H9 (cell line): ENCODE data around the gene CACNA2D3. TPM values are rescaled to one million over a fixed set of nuclear protein-coding genes. Genes with fewer than 3 reads are reported as not detected.

Experiments used
- DNase-seq: peaks from one replicate; pipeline ENCODE4 v3.0.0-alpha.2; 2017
- H2AFZ ChIP-seq: one replicate; pipeline ENCODE4 v1.6.1; 2013; ENCODE audit warnings: mild to moderate bottlenecking, low read length, control low read depth, moderate library complexity
- H2AK5ac ChIP-seq: 2 replicates; pipeline ENCODE4 v1.6.1; 2013; ENCODE audit warnings: low read length, control low read depth, mixed read lengths; ENCODE audit not compliant: insufficient read length
- H2BK120ac ChIP-seq: one replicate; pipeline ENCODE4 v1.6.1; 2013; ENCODE audit warnings: low read depth, mild to moderate bottlenecking, low read length, control low read depth, inconsistent platforms; ENCODE audit not compliant: poor library complexity, severe bottlenecking
- H2BK12ac ChIP-seq: 2 replicates; pipeline ENCODE4 v1.6.1; 2013; ENCODE audit warnings: low read length, control low read depth, mixed read lengths, low read depth; ENCODE audit not compliant: insufficient read length
- H2BK15ac ChIP-seq: 2 replicates; pipeline ENCODE4 v1.6.1; 2013; ENCODE audit warnings: low read depth, low read length, control low read depth
- H2BK20ac ChIP-seq: one replicate; pipeline ENCODE4 v1.6.1; 2013; ENCODE audit warnings: low read depth, mild to moderate bottlenecking, low read length, control low read depth, inconsistent platforms; ENCODE audit not compliant: poor library complexity, severe bottlenecking
- H2BK5ac ChIP-seq: 2 replicates; pipeline ENCODE4 v1.6.1; 2013; ENCODE audit warnings: low read length, control low read depth, mixed read lengths; ENCODE audit not compliant: insufficient read length
- H3K14ac ChIP-seq: 2 replicates; pipeline ENCODE4 v1.6.1; 2013; ENCODE audit warnings: low read length, control low read depth; ENCODE audit not compliant: insufficient read depth
- H3K18ac ChIP-seq: 2 replicates; pipeline ENCODE4 v1.6.1; 2013; ENCODE audit warnings: low read depth, mild to moderate bottlenecking, mixed read lengths, low read length, control low read depth; ENCODE audit not compliant: insufficient read length
- H3K23ac ChIP-seq: 2 replicates; pipeline ENCODE4 v1.6.1; 2013; ENCODE audit warnings: low read length, control low read depth, mixed read lengths, low read depth; ENCODE audit not compliant: insufficient read length
- H3K23me2 ChIP-seq: 2 replicates; pipeline ENCODE4 v1.6.1; 2013; ENCODE audit warnings: low read depth, mild to moderate bottlenecking, mixed read lengths, low read length, control low read depth; ENCODE audit not compliant: insufficient read length, poor library complexity, severe bottlenecking
- H3K27ac ChIP-seq: 2 replicates; pipeline ENCODE4 v1.5.1; 2013; ENCODE audit warnings: low read length, control low read depth, mixed read lengths, low read depth; ENCODE audit not compliant: insufficient read length
- H3K27me3 ChIP-seq: 2 replicates; pipeline ENCODE4 v1.6.1; 2013; ENCODE audit warnings: low read length, control low read depth, inconsistent platforms; ENCODE audit not compliant: insufficient read depth
- H3K4ac ChIP-seq: 2 replicates; pipeline ENCODE4 v1.6.1; 2013; ENCODE audit warnings: low read depth, mild to moderate bottlenecking, control low read depth, inconsistent platforms, low read length, moderate library complexity
- H3K4me1 ChIP-seq: 2 replicates; pipeline ENCODE4 v1.6.1; 2013; ENCODE audit warnings: low read length, control low read depth, inconsistent platforms; ENCODE audit not compliant: insufficient read depth
- H3K4me2 ChIP-seq: 2 replicates; pipeline ENCODE4 v1.6.1; 2013; ENCODE audit warnings: low read length, control low read depth, mixed read lengths; ENCODE audit not compliant: insufficient read length, insufficient read depth
- H3K56ac ChIP-seq: 2 replicates; pipeline ENCODE4 v1.6.1; 2013; ENCODE audit warnings: low read depth, mild to moderate bottlenecking, mixed read lengths, low read length, control low read depth; ENCODE audit not compliant: insufficient read length
- H3K79me1 ChIP-seq: 2 replicates; pipeline ENCODE4 v1.6.1; 2013; ENCODE audit warnings: low read depth, mild to moderate bottlenecking, moderate library complexity, low read length, control low read depth, inconsistent platforms; ENCODE audit not compliant: insufficient read depth, poor library complexity, severe bottlenecking
- H3K79me2 ChIP-seq: 2 replicates; pipeline ENCODE4 v1.6.1; 2013; ENCODE audit warnings: low read length, control low read depth, inconsistent platforms; ENCODE audit not compliant: insufficient read depth
- H3K9ac ChIP-seq: 2 replicates; pipeline ENCODE4 v1.6.1; 2013; ENCODE audit warnings: low read length, control low read depth, mixed read lengths; ENCODE audit not compliant: insufficient read length; ENCODE audit errors: extremely low read depth
- H3K9me3 ChIP-seq: one replicate; pipeline ENCODE4 v1.6.1; 2013; ENCODE audit warnings: low read depth, low read length, inconsistent platforms; ENCODE audit not compliant: control insufficient read depth
- H3T11ph ChIP-seq: one replicate; pipeline ENCODE4 v1.6.1; 2013; ENCODE audit warnings: mild to moderate bottlenecking, low read length, control low read depth, inconsistent platforms
- H4K20me1 ChIP-seq: one replicate; pipeline ENCODE4 v1.6.1; 2013; ENCODE audit not compliant: control insufficient read depth, insufficient read length, insufficient read depth
- H4K5ac ChIP-seq: 2 replicates; pipeline ENCODE4 v1.6.1; 2013; ENCODE audit warnings: low read depth, mild to moderate bottlenecking, mixed read lengths, low read length, control low read depth; ENCODE audit not compliant: insufficient read length
- H4K8ac ChIP-seq: replicated peaks from 2 replicates; pipeline ENCODE4 v1.6.1; 2013; ENCODE audit warnings: low read length, control low read depth, mixed read lengths, low read depth; ENCODE audit not compliant: insufficient read length
- H4K91ac ChIP-seq: 2 replicates; pipeline ENCODE4 v1.6.1; 2013; ENCODE audit warnings: low read depth, mild to moderate bottlenecking, moderate library complexity, mixed read lengths, low read length, control low read depth; ENCODE audit not compliant: insufficient read length
- H3K27ac Mint-ChIP-seq, 3 experiments: 2 replicates in 2 of 3; 3 replicates in 1 of 3; pipeline ENCODE4 v1.8.0; 2020 to 2021; ENCODE audit warnings: mixed read lengths in 3 of 3, mild to moderate bottlenecking in 1 of 3, moderate library complexity in 1 of 3
- H3K27me3 Mint-ChIP-seq: 2 replicates; pipeline ENCODE4 v1.8.0; 2021; ENCODE audit warnings: low read depth, mild to moderate bottlenecking, moderate library complexity, mixed read lengths
- H3K36me3 Mint-ChIP-seq, 3 experiments: 2 replicates in 2 of 3; 3 replicates in 1 of 3; pipeline ENCODE4 v1.8.0; 2020 to 2021; ENCODE audit warnings: low read depth in 3 of 3, mixed read lengths in 3 of 3; ENCODE audit not compliant: insufficient read depth in 1 of 3
- H3K4me1 Mint-ChIP-seq, 2 experiments: 2 replicates each; pipeline ENCODE4 v1.8.0; 2020; ENCODE audit warnings: mixed read lengths in 2 of 2
- H3K4me3 Mint-ChIP-seq, 2 experiments: 2 replicates in 1 of 2; 3 replicates in 1 of 2; pipeline ENCODE4 v1.8.0; 2020 to 2021; ENCODE audit warnings: mild to moderate bottlenecking in 2 of 2, mixed read lengths in 2 of 2, moderate library complexity in 1 of 2
- H3K9me3 Mint-ChIP-seq, 2 experiments: 2 replicates in 1 of 2; 3 replicates in 1 of 2; pipeline ENCODE4 v1.8.0; 2020; ENCODE audit warnings: mild to moderate bottlenecking in 2 of 2, mixed read lengths in 2 of 2, moderate library complexity in 1 of 2
- WGBS: extraction: QIAGEN DNeasy Blood & Tissue Kit; methylation state at CpG from one replicate; pipeline ENCODE4 v1.1.7; 2013; ENCODE audit warnings: missing lambda C conversion rate, low lambda C conversion rate, mixed read lengths; ENCODE audit not compliant: insufficient read length; ENCODE audit errors: extremely low coverage; 5-methylcytosine and 5-hydroxymethylcytosine counted together
- total RNA-seq: library from RNA; stranded (reverse); gene quantifications from 2 replicates; pipeline ENCODE4 v1.2.1, GENCODE V29; 2021
- TF ChIP-seq, protein P1 (sequence below): fragments of 200-600 bp; sonication (generic); conservative IDR thresholded peaks from 3 replicates; pipeline ENCODE4 v1.8.0; 2021; ENCODE audit warnings: antibody characterized with exemption, mild to moderate bottlenecking

CACNA2D3 gene
- total RNA-seq, 1 experiment from 2014 or later: 3.2 TPM

DNA sequence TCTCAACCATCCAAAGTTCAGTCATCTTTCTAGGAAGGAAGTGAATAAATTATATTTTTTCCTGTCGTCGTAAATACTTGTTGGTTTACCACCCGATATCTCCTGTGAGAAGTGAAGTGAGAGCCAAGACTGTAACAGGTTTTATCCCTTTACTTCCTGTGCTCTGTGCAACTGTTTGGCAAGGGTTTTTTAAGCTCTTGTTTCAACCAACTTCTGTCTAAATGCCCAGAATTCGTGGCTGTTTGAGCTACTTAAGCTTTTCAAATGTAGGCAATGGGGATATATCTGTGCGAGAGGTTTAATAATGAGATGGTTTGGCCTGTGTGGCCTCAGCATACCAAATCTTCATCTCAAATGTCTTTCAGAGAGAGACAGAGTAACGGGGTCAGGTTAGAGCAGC, 670.8 kb downstream of the CACNA2D3 start:
- H3K4me1 ChIP-seq: no peaks in the 10 kb centered on the region; the same call in 1 of the 2 replicates
- no CpG with 5 or more reads among the region's 6 CpGs for WGBS
- no peaks in the 10 kb centered on the region for H3K27me3 ChIP-seq
- no peak overlapping the region for H2BK12ac ChIP-seq
- no peaks in the 10 kb centered on the region for H3K79me2 ChIP-seq
- H2BK5ac ChIP-seq: no peak overlapping the region
- H3K23me2 ChIP-seq: no peaks in the 10 kb centered on the region
- no peaks in the 10 kb centered on the region for H3K9me3 ChIP-seq
- Mint-ChIP-seq H3K4me1 (peaks cover 25 to 29% of the 10 kb centered on the region in 2 experiments), H3K36me3 (peaks cover 0 to 10% (median 6%) of the 10 kb centered on the region in 3 experiments; a peak in 4 of 7 replicates), H3K9me3 (peaks cover 3 to 9% of the 10 kb centered on the region in 2 experiments; a peak in 3 of 5 replicates), H3K27ac (no peak overlapping the region), H3K27me3 (no peaks in the 10 kb centered on the region), H3K4me3 (no peak overlapping the region)
- no peak overlapping the region for H4K91ac ChIP-seq
- H3K4ac ChIP-seq: no peak overlapping the region
- H3K4me2 ChIP-seq: no peak overlapping the region
- H4K8ac ChIP-seq: no peak overlapping the region
- H3K23ac ChIP-seq: no peak overlapping the region
- H4K5ac ChIP-seq: no peak overlapping the region
- no peak overlapping the region for H2AK5ac ChIP-seq
- H3K18ac ChIP-seq: no peak overlapping the region
- H3K27ac ChIP-seq: no peak overlapping the region
- no peak overlapping the region for H3K14ac ChIP-seq
- no peak overlapping the region for H3T11ph ChIP-seq
- H2BK120ac ChIP-seq: no peak overlapping the region
- H3K56ac ChIP-seq: no peak overlapping the region
- DNase-seq: no peak
- H3K79me1 ChIP-seq: no peaks in the 10 kb centered on the region
- H2BK15ac ChIP-seq: no peak overlapping the region
- TF ChIP-seq, protein P1, sequence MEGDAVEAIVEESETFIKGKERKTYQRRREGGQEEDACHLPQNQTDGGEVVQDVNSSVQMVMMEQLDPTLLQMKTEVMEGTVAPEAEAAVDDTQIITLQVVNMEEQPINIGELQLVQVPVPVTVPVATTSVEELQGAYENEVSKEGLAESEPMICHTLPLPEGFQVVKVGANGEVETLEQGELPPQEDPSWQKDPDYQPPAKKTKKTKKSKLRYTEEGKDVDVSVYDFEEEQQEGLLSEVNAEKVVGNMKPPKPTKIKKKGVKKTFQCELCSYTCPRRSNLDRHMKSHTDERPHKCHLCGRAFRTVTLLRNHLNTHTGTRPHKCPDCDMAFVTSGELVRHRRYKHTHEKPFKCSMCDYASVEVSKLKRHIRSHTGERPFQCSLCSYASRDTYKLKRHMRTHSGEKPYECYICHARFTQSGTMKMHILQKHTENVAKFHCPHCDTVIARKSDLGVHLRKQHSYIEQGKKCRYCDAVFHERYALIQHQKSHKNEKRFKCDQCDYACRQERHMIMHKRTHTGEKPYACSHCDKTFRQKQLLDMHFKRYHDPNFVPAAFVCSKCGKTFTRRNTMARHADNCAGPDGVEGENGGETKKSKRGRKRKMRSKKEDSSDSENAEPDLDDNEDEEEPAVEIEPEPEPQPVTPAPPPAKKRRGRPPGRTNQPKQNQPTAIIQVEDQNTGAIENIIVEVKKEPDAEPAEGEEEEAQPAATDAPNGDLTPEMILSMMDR: no peak
- no peak overlapping the region for H2AFZ ChIP-seq
- H3K9ac ChIP-seq: no peak overlapping the region
- no peaks in the 10 kb centered on the region for H4K20me1 ChIP-seq
- no peak overlapping the region for H2BK20ac ChIP-seq
